Fibroblast of peridontal ligament (primary cell): Measurements from ENCODE around the gene SH3BGRL3.

Source experiments
- DNase-seq: peaks from one replicate; pipeline ENCODE4 v3.0.0-alpha.2; 2010; ENCODE audit errors: extremely low read depth

Gene SH3BGRL3

DNA sequence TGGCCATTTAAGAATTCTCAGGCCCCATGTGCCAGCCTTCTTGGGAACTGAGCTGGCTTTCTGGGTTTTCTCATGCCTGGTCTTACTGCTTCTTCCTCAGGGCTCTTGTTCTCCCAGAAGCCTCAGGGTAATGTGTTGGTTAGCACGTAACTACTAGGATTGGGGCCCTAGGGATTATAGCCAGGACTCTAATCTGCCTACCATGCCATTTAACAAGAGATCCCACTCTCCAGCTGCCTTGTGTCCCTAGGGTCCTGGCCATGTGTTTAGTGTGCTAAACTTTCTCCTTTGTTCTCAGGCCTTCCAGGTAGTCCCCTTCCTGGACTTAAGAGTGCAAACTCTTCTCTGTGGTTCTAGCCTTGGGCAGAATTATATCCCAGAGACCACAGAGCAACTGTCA is 2.2 kb upstream of the SH3BGRL3 start:
- DNase-seq, result no peak

GRCh38 chr1:26278303-26278702 is 1.6 kb upstream of the SH3BGRL3 start:
- DNase-seq, result peak; percentile 85

GRCh38 chr1:26278724-26279455 is 996 bp upstream of the SH3BGRL3 start:
- DNase-seq, result peak; percentile 37

DNA sequence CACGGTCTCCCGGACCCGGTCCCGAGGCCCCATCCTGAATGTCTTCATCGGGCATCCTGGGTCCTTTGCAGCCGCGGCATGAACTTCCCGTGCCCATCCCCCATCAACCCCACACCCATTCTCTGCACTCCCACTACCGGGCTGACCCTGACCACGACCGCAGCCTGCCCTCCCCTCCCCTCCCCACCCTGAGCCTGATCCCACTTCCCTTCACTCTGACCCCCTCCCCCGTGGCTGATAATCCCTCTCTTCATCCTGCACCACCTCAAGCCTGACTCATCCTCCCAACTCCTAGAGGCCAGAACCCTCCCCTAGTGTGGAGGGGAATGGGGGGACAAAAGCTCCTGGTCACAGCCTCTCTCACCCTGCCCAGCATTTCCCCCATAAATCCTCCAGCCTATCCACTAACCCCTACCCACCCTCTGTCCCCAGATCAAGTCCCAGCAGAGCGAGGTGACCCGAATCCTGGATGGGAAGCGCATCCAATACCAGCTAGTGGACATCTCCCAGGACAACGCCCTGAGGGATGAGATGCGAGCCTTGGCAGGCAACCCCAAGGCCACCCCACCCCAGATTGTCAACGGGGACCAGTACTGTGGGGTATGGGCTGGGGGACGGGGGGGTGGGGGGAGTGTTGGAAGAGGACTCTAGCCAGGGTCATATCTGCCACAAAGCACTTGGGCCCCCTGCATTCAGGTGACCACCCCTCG is 602 bp downstream of the SH3BGRL3 start:
- DNase-seq, result no peak

DNA sequence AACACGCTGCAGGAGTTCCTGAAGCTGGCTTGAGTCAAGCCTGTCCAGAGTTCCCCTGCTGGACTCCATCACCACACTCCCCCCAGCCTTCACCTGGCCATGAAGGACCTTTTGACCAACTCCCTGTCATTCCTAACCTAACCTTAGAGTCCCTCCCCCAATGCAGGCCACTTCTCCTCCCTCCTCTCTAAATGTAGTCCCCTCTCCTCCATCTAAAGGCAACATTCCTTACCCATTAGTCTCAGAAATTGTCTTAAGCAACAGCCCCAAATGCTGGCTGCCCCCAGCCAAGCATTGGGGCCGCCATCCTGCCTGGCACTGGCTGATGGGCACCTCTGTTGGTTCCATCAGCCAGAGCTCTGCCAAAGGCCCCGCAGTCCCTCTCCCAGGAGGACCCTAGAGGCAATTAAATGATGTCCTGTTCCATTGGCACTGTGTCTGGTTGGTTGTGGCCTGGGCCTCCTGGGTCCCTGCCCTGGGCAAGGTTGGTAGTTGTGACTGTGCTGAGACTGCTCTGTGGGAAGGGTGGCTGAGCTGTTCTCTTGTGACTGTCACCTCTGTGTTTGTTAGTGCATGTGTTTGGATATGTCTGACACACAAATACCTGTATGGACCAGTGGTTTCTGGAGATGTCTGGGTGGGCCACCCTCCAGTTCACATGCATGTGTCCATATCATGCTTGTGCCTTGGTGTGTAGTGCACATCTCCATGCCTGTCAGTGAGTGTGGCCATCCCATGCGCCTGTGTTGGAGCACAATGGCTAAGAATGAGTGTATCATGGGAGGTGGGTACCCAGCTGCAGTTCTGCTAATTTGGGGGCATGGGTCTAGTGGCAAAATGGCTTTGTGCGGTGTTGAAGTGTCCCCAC is 1.4 kb downstream of the SH3BGRL3 start:
- no peak for DNase-seq

- DNase-seq, result no peak
Measured at GRCh38 chr1:26281971-26282370, 2.1 kb downstream of the SH3BGRL3 start.

- DNase-seq, result no peak
Measured at GRCh38 chr1:26282401-26282918, 2.6 kb downstream of the SH3BGRL3 start.

DNA sequence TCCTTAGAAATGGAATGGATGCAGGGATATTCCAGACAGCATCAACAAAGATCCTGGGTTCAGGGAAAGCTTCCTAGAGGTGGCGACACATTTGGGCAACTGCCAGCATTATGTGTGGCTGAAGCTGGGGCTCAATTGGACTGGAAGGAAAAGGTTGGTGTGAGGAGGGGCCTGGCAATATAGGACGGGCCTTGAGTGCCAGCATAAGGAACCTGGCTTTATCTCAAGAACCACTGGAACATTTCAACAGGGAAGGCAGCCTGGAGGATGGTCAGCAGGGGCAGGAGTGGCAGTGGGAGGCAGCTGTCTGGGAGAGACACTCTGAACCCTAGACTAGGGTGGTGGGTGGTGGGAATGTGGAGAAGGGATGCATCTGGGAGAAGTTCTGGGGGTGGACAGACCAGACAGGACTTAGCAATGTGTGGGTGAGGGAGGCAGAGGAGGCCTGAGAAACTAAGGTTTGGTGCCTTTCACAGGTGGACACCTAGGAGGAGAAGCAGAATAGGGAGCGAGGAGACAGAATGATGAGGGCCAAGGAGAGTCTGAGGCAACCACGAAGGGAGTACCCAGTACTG is 3.5 kb downstream of the SH3BGRL3 start:
- no peak for DNase-seq

GRCh38 chr1:26283871-26284596 is 4.1 kb downstream of the SH3BGRL3 start:
- no peak for DNase-seq

- peak; percentile 78 for DNase-seq
Measured at GRCh38 chr1:26284597-26285347, 4.9 kb downstream of the SH3BGRL3 start.

DNA sequence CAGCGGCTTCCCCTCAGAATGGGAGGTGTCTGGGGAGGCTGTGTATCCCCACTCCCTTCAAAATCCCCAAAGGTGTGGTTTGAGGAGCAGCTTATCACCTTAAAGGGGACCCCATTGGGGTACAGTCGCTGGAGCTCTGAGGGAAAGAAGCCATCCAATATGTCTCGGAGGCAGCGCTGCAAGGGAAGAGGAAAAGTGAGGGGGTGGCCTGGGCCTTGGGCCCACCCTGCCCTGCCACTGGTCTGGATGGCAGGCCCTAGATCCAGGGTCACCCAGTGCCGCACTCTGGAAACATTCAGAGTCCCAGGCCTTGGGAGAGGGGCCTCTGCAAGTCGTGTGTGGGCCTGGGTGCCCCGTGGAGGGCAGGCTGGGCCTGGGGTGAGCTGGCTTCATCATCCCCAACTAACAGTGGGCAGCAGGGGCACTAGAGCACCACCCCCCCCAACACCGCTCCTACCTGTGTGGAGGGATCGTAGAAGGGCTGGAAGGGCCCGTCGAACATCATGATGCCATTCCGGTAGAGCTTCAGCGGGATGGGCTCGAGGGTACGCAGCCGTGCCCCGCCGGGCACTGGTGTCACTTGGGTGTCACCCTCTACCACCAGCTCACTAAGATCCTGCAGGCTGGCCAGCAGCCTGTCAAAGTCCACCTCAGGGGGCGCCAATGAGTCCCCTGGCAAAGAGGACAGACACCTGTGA is 5.6 kb downstream of the SH3BGRL3 start:
- DNase-seq, result no peak

GRCh38 chr1:26286064-26286416 is 6.2 kb downstream of the SH3BGRL3 start:
- no peak for DNase-seq

GRCh38 chr1:26287033-26287711 is 7.3 kb downstream of the SH3BGRL3 start:
- DNase-seq, result no peak

DNA sequence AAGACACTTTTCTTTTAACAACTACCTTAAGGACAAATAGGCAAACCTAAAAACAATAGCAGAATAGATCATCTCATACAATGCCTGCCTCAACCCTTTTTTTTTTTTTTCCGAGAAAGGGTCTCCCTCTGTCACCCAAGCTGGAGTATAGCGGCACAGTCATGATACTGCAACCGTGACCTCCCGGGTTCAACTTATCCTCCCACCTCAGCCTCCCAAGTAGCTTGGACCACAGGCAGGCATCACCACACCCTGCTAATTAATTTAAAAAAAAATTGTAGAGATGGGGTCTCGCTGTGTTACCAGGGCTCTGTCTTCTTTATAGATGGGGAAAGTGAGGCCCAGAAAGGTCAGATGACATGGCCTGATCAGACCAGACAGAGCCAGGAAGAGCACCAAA is 7.9 kb downstream of the SH3BGRL3 start:
- DNase-seq, result no peak

DNA sequence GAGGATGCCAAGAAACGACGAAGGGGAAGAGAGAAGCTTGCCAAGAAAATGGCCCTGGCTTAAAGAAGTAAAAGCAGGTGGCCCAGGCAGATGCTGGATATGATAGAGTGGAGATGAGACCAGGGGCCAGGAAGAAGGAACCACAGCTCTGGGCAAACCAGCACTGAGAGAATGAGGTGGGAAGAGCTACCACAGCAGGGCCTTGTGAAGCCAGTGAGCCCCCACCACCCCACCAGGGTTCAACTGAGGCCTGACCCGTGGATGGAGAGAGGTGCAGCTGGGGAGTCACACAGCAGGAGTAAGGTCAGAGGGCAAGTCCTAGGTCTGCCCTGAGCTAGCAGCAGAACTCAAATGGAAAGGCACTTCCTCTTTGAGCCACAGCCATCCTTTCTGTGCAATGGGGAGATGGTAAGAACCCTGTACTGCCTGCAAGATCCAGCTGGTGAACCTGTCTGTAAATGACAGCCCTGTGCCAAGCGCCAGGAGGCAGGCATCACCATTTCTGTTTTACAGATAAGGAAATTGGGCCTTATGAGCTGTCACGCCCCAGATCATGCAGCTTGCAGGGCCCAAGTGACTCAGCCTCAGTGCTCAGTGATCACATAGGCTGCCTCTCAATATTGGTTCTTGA is 8.5 kb downstream of the SH3BGRL3 start:
- no peak for DNase-seq

- no peak for DNase-seq
Measured at GRCh38 chr1:26289158-26290059, 9.5 kb downstream of the SH3BGRL3 start.

DNA sequence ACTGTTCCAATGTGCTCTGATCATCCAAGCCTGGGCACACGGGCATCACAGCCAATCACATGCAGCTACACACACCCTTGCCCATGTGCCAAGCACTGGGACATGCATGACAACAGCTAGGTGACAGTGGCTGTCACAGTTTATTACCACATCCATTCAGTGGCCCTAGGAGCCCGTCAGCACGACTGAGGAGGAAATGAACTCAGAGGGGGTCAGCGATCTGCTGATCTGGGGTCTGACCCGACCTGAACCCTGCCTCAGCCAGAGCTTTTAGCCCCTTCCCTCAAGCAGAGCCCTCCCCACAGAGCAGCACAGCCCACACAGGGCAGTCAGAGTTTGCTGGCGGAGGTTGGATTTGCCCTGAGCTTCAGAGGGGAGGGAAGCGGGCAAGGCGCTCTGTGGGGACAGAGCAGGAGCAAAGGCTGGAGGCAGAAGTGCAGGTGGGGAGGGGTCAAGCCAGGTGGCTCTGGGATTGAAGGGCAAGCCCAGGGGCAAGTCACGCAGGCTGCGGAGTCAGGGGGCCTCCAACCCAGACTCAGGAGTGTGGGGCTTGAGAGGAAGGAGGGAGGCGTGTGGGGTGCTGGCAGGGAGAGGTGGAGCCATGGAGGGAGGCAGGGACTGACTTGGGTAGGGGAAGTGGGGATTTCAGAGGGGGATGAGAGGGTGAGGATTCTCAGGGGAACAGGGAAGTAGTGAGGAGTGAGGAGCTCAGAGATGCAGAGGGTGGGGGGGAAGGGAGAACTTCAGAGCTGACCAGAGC is 10.4 kb downstream of the SH3BGRL3 start:
- no peak for DNase-seq
